HEK293 (cell line): ENCODE measurements around the gene SYT5.
"Not testable (repeated sequence)": the region's sequence is repeated elsewhere in the genome, so short reads cannot be mapped to it uniquely, and the experiment has no call there.

Experiments
- CTCF ChIA-PET: fragments of 350-600 bp; formaldehyde crosslinking; extraction: SDS; loops from one replicate; lab custom pipeline; 2021; ENCODE audit warnings: antibody characterized with exemption; lab: Yijun Ruan, JAX
- POLR2A ChIA-PET: fragments of 300-600 bp; formaldehyde crosslinking; extraction: SDS; loops from one replicate; lab custom pipeline; 2020; ENCODE audit warnings: antibody characterized with exemption, inconsistent platforms; lab: Yijun Ruan, JAX
- H3K27ac ChIP-seq: fragments of 200-500 bp; sonication (Bioruptor generic); 2 replicates; pipeline ENCODE4 v1.5.1; 2014; ENCODE audit warnings: low read depth, low read length, control low read depth, inconsistent platforms; ENCODE audit errors: extremely low read depth
- H3K36me3 ChIP-seq, 2 experiments: fragments of 200-500 bp in 1 of 2; sonication (Bioruptor generic) in 1 of 2; 1 replicate in 1 of 2; 2 replicates in 1 of 2; pipeline ENCODE4 v1.5.1; 2014 to 2017; ENCODE audit warnings: inconsistent platforms in 2 of 2, low read length in 2 of 2; ENCODE audit not compliant: control insufficient read depth in 2 of 2, insufficient read depth in 1 of 2
- H3K4me1 ChIP-seq: fragments of 200-500 bp; sonication (Bioruptor generic); 2 replicates; pipeline ENCODE4 v1.5.1; 2014; ENCODE audit warnings: mild to moderate bottlenecking, low read length, inconsistent platforms; ENCODE audit not compliant: control insufficient read depth, insufficient read depth
- H3K4me3 ChIP-seq: 2 replicates; pipeline ENCODE4 v1.5.1; 2011; ENCODE audit warnings: low read depth, mild to moderate bottlenecking, control low read depth, low read length, moderate library complexity
- H3K9me3 ChIP-seq: fragments of 200-500 bp; sonication (Bioruptor generic); 2 replicates; pipeline ENCODE4 v1.5.1; 2014; ENCODE audit warnings: low read depth, low read length, inconsistent platforms; ENCODE audit not compliant: control insufficient read depth, insufficient read depth
- IKZF3 ChIP-seq: fragments of 450-650 bp; IDR thresholded peaks from 2 replicates; pipeline ENCODE4 v1.5.0; 2018; ENCODE audit warnings: missing biosample characterization, mild to moderate bottlenecking, missing genetic modification characterization, moderate library complexity
- MYNN ChIP-seq: fragments of 450-650 bp; formaldehyde crosslinking; IDR thresholded peaks from 2 replicates; pipeline ENCODE4 v1.5.1; 2016; ENCODE audit warnings: missing biosample characterization, missing genetic modification characterization, borderline replicate concordance
- SCRT2 ChIP-seq: fragments of 450-650 bp; formaldehyde crosslinking; IDR thresholded peaks from 2 replicates; pipeline ENCODE4 v1.5.1; 2016; ENCODE audit warnings: missing biosample characterization, missing genetic modification characterization
- SP7 ChIP-seq: fragments of 450-650 bp; formaldehyde crosslinking; IDR thresholded peaks from 2 replicates; pipeline ENCODE4 v1.5.1; 2016; ENCODE audit warnings: missing biosample characterization, missing genetic modification characterization
- ZNF10 ChIP-seq: fragments of 450-650 bp; formaldehyde crosslinking; IDR thresholded peaks from 2 replicates; pipeline ENCODE4 v1.5.1; 2017; ENCODE audit warnings: missing biosample characterization, missing genetic modification characterization
- ZNF239 ChIP-seq: fragments of 450-650 bp; formaldehyde crosslinking; IDR thresholded peaks from 2 replicates; pipeline ENCODE4 v1.5.1; 2016; ENCODE audit warnings: missing biosample characterization, missing genetic modification characterization
- ZNF266 ChIP-seq: fragments of 450-650 bp; formaldehyde crosslinking; IDR thresholded peaks from 2 replicates; pipeline ENCODE4 v1.5.1; 2016; ENCODE audit warnings: missing biosample characterization, missing genetic modification characterization, low read depth
- ZNF354C ChIP-seq: fragments of 450-650 bp; formaldehyde crosslinking; IDR thresholded peaks from 2 replicates; pipeline ENCODE4 v1.5.1; 2016; ENCODE audit warnings: missing biosample characterization, missing genetic modification characterization, low read depth, borderline replicate concordance
- TF ChIP-seq, protein P1 (sequence below): fragments of 450-650 bp; formaldehyde crosslinking; conservative IDR thresholded peaks from 2 replicates; pipeline ENCODE4 v1.5.1; 2016; ENCODE audit warnings: low read depth, missing biosample characterization, missing genetic modification characterization
- TF ChIP-seq, protein P2 (sequence below): fragments of 450-650 bp; formaldehyde crosslinking; IDR thresholded peaks from 2 replicates; pipeline ENCODE4 v1.5.1; 2016; ENCODE audit warnings: missing biosample characterization, missing genetic modification characterization
- TF ChIP-seq, protein P3 (sequence below): fragments of 450-650 bp; formaldehyde crosslinking; optimal IDR thresholded peaks from 2 replicates; pipeline ENCODE3; 2016; ENCODE audit warnings: missing biosample characterization, mild to moderate bottlenecking, missing genetic modification characterization

SYT5 gene

DNA sequence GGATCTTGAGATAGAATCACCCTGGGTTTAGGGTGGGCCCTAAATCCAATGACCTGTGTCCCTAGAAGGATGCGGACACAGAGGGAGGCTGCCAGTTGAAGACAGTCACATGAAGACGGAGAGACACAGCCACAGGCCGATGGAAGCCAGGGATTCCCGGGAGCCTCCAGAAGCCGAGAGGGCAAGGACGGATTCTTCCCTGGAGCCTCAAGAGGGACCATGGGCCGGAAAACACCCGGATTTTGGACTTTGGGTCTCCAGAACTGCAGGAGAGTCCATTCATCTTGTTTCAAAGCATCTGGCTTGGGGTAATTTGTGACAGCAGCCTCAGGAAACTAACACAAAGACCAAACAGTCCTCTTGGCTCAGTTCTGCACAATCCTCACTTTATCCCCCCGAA is 46.2 kb upstream of the SYT5 start:
- ChIA-PET POLR2A (no interaction called here), CTCF (interaction anchor here (0.6 kb wide), 1 partner anchor 192 kb away, joined by 3 read pairs; no protein-coding TSS in a partner anchor)
- Histone ChIP-seq H3K36me3 (peaks cover 0 to 48% of the 10 kb centered on the region in 2 experiments; a peak in 1 of 3 replicates), H3K27ac (no peak overlapping the region), H3K9me3 (no peaks in the 10 kb centered on the region), H3K4me3 (no peak overlapping the region), H3K4me1 (no peaks in the 10 kb centered on the region)
- TF ChIP-seq ZNF239 (tag by site-specific recombination) (no peak), ZNF10 (no peak), ZNF266 (no peak), IKZF3 (no peak), ZNF354C (tag by site-specific recombination) (no peak), SP7 (tag by site-specific recombination) (no peak)
- TF ChIP-seq, protein P1, sequence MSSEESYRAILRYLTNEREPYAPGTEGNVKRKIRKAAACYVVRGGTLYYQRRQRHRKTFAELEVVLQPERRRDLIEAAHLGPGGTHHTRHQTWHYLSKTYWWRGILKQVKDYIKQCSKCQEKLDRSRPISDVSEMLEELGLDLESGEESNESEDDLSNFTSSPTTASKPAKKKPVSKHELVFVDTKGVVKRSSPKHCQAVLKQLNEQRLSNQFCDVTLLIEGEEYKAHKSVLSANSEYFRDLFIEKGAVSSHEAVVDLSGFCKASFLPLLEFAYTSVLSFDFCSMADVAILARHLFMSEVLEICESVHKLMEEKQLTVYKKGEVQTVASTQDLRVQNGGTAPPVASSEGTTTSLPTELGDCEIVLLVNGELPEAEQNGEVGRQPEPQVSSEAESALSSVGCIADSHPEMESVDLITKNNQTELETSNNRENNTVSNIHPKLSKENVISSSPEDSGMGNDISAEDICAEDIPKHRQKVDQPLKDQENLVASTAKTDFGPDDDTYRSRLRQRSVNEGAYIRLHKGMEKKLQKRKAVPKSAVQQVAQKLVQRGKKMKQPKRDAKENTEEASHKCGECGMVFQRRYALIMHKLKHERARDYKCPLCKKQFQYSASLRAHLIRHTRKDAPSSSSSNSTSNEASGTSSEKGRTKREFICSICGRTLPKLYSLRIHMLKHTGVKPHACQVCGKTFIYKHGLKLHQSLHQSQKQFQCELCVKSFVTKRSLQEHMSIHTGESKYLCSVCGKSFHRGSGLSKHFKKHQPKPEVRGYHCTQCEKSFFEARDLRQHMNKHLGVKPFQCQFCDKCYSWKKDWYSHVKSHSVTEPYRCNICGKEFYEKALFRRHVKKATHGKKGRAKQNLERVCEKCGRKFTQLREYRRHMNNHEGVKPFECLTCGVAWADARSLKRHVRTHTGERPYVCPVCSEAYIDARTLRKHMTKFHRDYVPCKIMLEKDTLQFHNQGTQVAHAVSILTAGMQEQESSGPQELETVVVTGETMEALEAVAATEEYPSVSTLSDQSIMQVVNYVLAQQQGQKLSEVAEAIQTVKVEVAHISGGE (tag by site-specific recombination): no peak
- TF ChIP-seq, protein P2, sequence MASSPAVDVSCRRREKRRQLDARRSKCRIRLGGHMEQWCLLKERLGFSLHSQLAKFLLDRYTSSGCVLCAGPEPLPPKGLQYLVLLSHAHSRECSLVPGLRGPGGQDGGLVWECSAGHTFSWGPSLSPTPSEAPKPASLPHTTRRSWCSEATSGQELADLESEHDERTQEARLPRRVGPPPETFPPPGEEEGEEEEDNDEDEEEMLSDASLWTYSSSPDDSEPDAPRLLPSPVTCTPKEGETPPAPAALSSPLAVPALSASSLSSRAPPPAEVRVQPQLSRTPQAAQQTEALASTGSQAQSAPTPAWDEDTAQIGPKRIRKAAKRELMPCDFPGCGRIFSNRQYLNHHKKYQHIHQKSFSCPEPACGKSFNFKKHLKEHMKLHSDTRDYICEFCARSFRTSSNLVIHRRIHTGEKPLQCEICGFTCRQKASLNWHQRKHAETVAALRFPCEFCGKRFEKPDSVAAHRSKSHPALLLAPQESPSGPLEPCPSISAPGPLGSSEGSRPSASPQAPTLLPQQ (tag by site-specific recombination): no peak
- TF ChIP-seq, protein P3, sequence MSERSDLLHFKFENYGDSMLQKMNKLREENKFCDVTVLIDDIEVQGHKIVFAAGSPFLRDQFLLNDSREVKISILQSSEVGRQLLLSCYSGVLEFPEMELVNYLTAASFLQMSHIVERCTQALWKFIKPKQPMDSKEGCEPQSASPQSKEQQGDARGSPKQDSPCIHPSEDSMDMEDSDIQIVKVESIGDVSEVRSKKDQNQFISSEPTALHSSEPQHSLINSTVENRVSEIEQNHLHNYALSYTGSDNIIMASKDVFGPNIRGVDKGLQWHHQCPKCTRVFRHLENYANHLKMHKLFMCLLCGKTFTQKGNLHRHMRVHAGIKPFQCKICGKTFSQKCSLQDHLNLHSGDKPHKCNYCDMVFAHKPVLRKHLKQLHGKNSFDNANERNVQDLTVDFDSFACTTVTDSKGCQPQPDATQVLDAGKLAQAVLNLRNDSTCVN: no peak

DNA sequence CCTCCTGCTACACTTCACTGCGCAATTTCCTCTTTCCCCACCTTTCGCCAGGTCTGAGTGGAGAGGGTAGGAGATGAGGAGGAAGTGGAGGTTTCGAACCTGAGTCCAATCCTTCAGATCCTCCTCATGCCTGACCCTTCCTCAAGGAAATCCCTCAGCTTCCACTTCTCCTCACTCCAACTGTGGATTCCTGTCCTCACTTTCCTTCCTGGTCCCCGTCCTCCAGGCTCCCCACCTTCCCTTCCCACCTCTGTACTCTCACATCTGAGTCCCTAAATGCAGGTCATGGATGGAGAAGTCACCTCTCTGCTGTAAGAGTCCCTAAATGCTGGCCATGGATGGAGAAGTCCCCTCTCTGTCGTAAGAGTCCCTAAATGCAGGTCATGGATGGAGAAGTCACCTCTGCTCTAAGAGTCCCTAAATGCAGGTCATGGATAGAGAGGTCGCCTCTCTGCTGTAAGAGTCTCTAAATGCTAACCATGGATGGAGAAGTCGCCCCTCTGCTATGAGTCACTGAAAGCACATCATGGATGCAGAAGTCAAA is 45.4 kb upstream of the SYT5 start:
- TF ChIP-seq SCRT2 (tag by site-specific recombination) (no peak), MYNN (peak; percentile 97)
- peaks cover 0 to 41% of the 10 kb centered on the region in 2 experiments; a peak in 1 of 3 replicates for H3K36me3 ChIP-seq
- H3K4me1 ChIP-seq: no peaks in the 10 kb centered on the region
- CTCF ChIA-PET: interaction anchor here (0.6 kb wide), 1 partner anchor 193 kb away, joined by 3 read pairs; no protein-coding TSS in a partner anchor
- H3K27ac ChIP-seq: no peak overlapping the region
- POLR2A ChIA-PET: interaction anchor here (0.6 kb wide), 1 partner anchor 67 kb away, joined by 3 read pairs; no protein-coding TSS in a partner anchor
- H3K9me3 ChIP-seq: no peaks in the 10 kb centered on the region
- H3K4me3 ChIP-seq: no peak overlapping the region

DNA sequence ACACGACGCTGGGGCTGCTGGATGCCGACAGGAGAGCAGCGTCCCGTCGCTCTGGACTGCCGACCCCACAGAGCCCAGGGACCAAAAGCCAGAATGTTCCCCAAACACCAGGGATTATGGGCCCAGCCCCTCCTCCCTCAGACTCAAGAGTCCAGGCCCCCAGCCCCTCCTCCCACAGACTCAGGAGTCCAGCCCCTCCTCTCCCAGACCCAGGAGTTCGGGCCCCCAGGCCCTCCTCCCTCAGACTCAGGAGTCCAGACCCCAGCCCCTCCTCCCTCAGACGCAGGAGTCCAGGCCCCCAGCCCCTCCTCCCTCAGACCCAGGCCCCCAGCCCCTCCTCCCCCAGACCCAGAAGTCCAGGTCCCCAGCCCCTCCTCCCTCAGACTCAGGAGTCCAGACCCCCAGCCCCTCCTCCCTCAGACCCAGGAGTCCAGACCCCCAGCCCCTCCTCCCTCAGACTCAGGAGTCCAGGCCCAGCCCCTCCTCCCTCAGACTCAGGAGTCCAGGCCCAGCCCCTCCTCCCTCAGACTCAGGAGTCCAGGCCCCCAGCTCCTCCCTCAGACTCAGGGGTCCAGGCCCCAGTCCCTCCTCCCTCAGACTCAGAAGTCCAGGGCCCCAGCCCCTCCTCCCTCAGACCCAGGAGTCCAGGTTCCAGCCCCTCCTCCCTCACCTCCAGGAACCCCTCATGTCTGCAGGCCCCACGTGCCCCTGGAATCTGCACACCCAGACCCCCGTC is 44.8 kb upstream of the SYT5 start:
- H3K27ac ChIP-seq, H3K4me1 ChIP-seq, H3K9me3 ChIP-seq, CTCF ChIA-PET, H3K4me3 ChIP-seq: not testable (repeated sequence)
- H3K36me3 ChIP-seq: peaks cover 0 to 37% of the 10 kb centered on the region in 2 experiments; a peak in 1 of 3 replicates
- POLR2A ChIA-PET: interaction anchor here (0.6 kb wide), 1 partner anchor 68 kb away, joined by 3 read pairs; no protein-coding TSS in a partner anchor
